Head of caudate nucleus (tissue), 42 donors: ENCODE results near the gene PPP1R15A.
"Not testable (repeated sequence)": the region's sequence is repeated elsewhere in the genome, so short reads cannot be mapped to it uniquely, and the experiment has no call there.

Experiments
- DNase-seq, 42 donors: peaks; one replicate each; pipeline versions ENCODE4 v3.0.0 to v3.0.0-alpha.2; 2020 to 2021; ENCODE audit warnings: mixed read lengths in 7 of 42
- intact Hi-C: fragments of 100-400 bp; cut with DNase I; formaldehyde crosslinking; loops from one replicate; pipeline ENCODE4 v1.15.0; 2022

Gene PPP1R15A

DNA sequence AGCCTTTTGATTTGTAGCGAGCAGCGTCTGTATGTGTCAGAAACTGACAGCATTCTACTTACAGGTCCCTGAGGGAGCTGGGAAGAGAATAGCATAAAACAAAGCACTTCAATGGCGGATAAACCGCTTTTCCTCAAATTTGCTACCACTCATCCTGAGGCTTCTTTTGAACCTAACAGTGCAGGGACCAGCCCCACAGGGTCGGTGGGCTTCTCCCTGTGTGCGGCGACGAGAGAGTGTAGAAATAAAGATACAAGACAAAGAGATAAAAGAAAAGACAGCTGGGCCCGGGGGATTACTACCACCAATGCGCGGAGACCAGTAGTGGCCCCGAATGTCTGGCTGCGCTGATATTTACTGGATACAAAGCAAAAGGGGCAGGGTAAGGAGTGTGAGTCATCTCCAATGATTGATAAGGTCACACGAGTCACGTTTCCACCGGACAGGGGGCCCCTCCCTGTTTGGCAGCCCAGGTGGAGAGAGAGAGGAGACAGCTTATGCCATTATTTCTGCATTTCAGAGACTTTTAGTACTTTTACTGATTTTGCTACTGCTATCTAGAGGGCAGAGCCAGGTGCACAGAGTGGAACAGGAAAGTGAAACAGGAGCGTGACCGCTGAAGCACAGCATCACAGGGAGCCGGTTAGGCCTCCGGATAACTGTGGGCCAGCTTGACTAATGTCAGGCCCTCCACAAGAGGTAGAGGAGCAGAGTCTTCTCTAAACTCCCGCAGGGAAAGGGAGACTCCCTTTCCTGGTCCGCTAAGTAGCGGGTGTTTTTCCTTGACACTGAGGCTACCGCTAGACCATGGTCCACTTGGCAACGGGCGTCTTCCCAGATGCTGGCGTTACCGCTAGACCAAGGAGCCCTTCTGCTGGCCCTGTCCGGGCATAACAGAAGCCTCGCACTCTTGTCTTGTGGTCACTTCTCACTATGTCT is 4.1 kb downstream of the PPP1R15A start:
- intact Hi-C loops, DNase-seq: not testable (repeated sequence)

DNA sequence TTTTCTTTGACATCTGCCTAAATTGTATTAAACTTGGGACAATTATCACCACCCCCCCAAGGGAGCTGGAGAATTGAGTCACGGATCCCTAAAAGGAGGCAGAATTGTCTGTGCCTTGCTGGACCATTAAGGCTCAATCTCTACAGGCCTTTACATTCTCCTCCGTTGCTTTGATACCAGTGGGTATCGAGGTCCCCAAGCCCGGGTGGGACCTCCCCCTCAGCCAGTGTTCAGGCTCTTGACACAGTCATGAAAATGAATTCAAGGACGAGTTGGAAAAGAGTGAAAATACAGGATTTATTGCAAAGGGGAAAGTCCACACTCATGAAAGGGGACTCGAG is 5.6 kb downstream of the PPP1R15A start:
- intact Hi-C loops, result no loop called here
- DNase-seq, result no peak

GRCh38 chr19:48878196-48879024 is 6.2 kb downstream of the PPP1R15A start:
- no peak for DNase-seq
- intact Hi-C loops, result no loop called here

- DNase-seq, result no peak
- intact Hi-C loops, result no loop called here
These were observed 6.9 kb downstream of the PPP1R15A start for GRCh38 chr19:48879025-48879637.

DNA sequence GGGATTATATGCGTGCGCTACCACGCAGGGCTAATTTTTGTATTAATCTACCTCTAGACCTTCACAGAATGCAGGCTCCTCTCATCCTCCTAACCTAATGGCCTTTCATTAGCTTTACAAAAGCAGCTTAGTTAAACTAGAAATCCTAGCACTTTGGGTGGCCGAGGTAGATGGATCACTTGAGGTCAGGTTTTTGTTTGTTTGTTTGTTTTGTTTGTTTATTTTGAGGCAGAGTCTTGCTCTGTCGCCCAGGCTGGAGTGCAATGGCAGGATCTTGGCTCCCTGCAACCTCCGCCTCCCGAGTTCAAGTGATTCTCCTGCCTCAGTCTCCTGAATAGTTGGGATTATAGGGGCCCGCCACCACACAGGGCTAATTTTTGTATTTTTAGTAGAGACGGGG is 7.5 kb downstream of the PPP1R15A start:
- intact Hi-C loops, DNase-seq: not testable (repeated sequence)

DNA sequence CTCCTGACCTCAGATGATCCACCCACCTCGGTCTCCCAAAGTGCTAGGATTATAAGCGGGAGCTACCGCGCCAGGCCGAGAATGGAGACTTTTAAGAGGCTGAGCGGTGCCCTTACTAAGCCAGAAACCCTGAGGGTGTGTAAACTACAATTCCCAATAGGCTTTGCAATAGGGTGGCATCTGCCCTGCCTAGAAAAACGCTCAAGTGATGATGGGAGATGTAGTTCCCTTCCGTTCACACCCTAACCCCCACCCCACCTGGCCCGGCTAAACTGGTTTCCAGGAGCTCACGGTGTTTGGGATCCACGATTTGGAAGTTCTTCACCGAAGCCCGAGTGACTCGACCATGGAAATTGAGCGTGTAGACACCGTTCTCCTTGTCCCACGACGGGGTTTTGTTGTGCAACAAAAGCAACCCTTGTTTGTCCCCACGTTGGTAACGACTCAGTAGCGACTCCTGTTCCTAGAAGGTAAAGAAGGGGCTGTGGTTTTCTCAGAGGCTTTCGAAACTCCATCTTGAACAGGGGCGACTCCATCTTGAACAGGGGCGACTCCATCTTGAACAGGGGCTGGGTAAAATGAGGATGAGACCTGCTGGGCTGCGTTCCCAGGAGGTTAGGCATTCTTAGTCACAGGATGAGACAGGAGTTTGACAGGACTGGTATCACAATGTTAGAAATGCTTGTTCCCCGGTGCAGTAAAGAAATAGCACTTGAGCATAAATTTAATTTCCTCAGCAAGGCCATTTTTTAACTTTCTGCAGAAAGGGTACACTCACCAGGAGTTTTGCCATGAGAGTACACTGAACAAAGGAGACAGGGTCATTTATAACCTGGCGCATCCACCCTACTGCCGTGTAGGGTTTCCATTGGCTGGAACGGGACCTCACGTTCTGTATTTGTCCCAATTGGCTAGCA is 9.8 kb downstream of the PPP1R15A start:
- DNase-seq, result peak in 15 of 42 donors; percentile 20 to 63 (median 35)
- intact Hi-C loops, result no loop called here

DNA sequence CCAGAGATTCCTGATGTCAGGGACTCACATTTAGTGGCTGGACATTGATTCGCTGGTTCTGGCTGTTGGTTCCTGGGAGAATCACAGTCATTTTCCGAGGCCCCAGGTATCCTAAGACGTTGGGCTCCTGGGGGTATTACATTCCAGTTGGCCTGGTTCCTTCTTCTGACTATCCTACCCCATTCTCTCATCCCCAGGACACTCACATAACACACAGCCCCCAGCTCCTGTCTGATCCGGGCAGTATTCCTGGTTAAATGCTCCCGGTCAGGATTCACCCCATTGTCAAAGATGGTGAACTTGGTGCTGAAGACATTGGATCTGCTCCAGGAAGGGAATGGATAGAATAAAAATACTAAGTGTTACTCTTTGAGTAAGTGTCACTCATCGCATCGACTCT is 11.5 kb downstream of the PPP1R15A start:
- intact Hi-C loops, result no loop called here
- no peak for DNase-seq

DNA sequence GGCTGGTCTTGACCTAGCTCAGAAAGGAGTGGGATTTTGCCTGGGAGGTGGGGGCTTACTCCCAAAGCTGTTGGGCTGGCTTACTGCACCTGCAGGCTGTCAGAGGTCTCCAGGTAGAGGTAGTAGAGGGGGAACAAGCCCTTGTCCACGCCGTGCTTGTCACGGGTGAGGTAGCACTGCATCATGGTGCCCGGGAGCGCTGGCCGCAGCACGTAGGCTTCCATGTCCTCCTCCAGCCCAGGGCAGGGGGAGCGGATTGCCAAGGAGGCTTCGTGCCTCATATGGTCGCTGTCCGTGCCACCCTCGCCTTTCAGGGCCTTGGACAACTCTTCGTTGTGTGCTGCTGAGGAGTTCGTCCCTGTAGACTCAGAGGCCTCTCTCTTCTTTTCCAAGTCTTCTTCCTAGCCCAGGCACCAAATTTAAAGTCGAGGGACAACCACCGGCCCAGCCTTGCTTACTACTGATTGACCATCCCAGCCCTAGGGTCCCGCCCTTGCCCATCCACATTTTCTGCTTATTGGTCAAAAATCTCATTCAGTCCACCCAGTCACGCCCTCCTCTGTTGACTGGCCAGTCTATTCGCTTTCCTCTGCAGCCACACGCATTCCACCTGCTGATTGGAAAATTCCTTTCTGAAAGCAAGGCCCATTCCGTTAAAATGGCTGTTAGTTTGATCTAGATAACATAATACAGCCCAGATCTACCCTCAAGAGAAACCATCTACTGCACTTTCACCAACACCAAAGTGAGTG is 15.8 kb downstream of the PPP1R15A start:
- DNase-seq, result no peak
- intact Hi-C loops, result no loop called here

DNA sequence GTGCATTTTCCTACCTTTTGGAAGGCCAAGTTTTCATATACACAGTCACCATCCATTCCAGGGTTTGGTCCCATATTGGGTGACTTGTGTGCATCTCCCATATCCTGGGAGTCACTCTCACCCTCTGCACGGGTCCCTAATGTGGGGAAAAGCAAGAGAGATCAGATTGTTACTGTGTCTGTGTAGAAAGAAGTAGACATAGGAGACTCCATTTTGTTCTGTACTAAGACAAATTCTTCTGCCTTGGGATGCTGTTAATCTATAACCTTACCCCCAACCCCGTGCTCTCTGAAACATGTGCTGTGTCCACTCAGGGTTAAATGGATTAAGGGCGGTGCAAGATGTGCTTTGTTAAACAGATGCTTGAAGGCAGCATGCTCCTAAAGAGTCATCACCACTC is 17.3 kb downstream of the PPP1R15A start:
- intact Hi-C loops, DNase-seq: not testable (repeated sequence)

DNA sequence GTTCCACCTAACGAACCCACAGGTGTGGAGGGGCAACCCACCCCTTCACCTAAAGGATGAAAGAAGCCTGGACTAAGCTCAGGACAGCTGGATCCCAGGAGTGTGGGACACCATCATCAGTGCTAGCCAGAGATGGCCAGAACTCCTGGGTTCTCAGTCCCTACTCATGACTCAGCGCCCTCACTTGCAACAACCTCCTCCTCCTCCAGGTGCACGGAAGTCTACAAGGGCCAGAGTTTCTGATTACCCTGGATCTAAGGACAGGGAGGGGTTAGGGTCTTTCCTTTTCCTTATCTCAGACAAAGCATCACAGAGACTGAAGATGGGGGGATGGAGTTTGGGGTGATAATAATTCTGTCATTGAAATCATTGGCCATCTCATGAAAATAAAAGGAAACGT is 18.3 kb downstream of the PPP1R15A start:
- DNase-seq, result no peak
- intact Hi-C loops, result no loop called here

DNA sequence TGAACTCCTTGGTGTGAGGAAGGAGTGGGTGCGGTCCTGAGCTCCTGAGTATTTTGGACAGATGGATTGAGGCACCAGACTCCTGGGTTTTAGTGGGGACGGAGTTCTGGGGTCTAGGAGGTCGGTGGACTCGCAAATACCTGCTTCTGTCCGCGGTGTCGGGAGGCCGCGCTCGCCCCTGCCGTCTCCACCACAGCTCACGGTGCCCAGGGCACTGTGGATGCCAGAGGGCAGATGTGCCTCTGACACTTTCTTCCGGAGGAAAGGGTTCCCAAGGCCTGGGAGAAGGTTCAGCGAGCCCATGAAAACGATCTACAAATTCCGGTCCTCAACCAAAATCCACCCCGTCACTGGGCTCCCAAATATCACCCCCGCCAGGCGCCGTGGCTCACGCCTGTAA is 23.0 kb downstream of the PPP1R15A start:
- intact Hi-C loops, result no loop called here
- DNase-seq, result no peak

DNA sequence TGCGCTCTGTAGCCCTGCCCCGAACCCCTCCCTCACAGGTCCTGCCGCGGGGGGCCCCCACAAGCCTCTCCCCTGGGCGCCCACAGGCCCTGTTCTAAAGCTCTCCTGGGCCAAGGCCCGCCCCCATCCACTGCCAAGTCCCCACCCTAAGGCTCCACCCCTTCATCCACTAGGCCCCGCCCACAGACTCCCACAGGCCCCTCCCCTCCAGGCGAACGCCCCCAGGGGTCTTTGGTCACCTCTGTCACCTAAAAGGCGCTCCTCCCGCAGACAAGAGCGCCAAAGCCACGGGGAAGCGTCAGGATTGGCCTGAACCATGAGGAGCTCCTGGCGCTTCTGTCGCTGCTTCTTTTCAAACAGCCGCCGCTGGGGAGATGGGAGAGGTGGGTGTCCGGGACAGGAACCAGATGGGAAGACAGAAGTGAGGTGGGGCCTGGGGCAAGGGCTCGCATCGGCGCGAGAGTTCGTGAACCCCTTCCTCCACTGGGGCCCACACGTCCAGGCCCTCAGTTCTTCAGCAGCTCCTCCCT is 24.0 kb downstream of the PPP1R15A start:
- DNase-seq, result peak in 40 of 42 donors; percentile 28 to 88 (median 68)
- intact Hi-C loops, result no loop called here

DNA sequence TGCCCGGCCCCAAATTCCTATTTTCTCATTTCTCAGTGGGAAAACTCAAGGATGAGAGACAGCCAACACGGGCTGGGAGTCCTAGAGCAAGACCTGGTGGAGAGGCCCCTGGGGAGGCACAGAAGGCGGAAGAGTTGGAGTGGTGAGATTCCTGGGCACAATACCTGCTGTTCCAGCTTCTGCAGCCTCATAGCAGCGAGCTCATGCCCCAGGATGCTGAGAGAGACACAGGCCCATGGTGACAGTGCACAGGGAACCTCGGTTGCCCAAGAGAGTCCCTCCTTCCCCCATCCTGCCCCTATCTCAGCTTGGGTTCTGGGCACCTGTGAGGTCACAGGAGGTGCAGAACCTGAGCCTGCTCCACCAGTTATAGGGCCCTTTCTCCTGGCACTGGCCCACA is 25.0 kb downstream of the PPP1R15A start:
- DNase-seq, result no peak
- intact Hi-C loops, result no loop called here

- intact Hi-C loops, DNase-seq: not testable (repeated sequence)
These were observed 27.1 kb downstream of the PPP1R15A start for GRCh38 chr19:48899386-48899749.

GRCh38 chr19:48899781-48900476 is 27.7 kb downstream of the PPP1R15A start, which contains the start of gene NUCB1:
Gene NUCB1, plus strand, starts transcription at chr19:48900312. Its CDS starts 485 bp downstream, at chr19:48900797.
- intact Hi-C loops, result no loop called here
- DNase-seq, result peak; percentile 97 to 100 (median 99)

DNA sequence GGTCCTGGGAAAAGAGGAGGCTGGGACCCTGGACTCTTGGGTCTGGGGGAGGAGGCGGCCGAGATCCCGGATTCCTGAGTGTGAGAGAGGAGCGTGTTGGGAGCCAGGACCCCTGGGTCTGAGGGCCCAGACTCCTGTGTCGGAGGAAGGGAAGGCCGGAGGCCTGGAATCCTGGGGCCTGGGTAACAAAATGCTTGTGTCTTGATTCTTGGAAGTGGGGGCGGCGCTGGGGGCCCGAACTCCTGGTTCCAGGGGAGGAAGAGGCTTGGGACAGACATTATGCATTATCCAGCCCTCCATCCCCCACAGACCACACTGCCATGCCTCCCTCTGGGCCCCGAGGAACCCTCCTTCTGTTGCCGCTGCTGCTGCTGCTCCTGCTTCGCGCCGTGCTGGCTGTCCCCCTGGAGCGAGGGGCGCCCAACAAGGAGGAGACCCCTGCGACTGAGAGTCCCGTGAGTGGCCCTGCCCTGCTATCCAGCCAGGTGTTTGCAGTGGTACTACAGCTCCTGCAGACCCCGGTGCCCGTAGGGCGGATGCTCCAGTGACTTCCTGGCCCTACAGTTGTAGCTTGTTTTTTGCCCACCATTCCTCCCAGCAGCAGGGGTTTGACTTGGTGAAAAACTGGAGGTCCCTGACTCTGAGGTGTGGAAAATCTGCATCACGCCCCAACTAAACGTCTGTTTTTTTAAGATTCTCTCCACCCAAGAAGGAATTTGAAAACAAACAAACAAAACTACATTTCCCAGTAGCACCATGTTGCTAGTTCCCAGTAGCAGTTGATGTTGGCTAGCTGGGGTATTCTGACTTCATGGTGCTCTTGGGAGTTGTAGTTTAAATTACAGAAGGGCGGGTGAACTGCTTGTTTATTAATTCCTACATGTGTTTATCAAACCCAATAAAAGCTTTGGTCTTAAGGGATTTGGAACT is 28.5 kb downstream of the PPP1R15A start:
- intact Hi-C loops, result no loop called here
- DNase-seq, result peak in 9 of 42 donors; percentile 6 to 40 (median 18)
